GM19238 (cell line): ENCODE measurements around the gene CMIP.

Experiments
- DNase-seq: peaks from one replicate; pipeline ENCODE4 v3.0.0; 2011; ENCODE audit warnings: low spot score; ENCODE audit not compliant: insufficient read length

The CMIP gene

DNA sequence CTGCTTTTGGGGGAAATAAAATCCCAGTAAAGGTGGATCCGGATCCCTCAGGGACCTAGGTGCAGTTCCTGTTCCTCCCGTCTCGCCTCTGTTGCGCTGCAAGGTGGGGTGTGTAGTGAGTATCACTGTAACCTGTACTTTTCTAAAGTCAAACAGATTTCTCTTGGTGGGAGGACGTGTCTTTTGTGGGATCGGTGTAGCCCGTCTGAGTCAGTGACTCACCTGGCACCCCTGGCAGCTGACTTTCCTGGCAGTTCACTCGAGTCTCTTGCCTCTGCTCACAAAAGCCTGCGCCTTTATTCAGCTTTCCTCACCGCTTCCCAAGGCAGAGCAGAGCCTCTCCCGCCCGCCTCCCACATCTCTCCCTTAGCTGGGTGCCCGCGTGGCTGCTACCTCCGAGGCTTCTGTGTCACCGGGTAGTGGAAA is 85.7 kb downstream of the CMIP start:
- DNase-seq, result no peak

DNA sequence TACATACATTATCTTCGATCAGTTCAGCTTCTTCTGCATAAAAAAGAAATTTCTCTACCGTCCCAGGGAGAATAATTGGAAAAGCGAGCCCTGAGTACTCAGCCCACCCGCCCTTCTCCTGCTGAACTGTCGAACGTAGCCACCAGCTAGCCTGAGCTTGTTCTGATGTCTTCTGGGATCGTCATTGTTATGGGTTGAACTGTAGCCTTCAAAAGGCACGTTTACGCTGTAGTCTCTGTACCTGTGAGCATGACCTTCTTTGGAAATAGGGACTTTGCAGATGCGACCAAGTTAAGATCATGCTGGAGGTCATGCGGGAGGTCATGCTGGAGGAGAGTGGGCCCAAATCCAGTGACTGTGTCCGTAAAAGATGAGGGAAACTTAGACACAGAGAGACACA is 86.2 kb downstream of the CMIP start:
- no peak for DNase-seq

DNA sequence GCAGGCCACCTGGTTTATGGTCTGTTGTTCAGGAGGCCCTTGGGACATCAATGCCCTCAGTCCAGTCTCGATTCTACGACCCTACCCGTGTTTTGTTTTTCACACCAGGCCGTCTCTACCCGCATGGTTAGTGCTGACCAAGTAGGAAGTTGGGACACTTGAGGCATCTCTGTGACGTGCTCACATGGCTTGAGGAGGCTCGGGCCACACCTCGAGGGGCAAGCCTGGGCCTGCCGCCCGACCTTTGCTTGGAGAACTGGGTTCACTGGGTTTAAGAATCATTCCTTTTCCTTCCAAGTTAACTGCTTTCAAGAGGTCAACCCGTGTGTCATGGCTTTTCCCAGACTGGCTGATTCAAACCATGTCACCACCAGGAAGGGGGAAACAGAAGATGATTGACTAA is 86.8 kb downstream of the CMIP start:
- no peak for DNase-seq

DNA sequence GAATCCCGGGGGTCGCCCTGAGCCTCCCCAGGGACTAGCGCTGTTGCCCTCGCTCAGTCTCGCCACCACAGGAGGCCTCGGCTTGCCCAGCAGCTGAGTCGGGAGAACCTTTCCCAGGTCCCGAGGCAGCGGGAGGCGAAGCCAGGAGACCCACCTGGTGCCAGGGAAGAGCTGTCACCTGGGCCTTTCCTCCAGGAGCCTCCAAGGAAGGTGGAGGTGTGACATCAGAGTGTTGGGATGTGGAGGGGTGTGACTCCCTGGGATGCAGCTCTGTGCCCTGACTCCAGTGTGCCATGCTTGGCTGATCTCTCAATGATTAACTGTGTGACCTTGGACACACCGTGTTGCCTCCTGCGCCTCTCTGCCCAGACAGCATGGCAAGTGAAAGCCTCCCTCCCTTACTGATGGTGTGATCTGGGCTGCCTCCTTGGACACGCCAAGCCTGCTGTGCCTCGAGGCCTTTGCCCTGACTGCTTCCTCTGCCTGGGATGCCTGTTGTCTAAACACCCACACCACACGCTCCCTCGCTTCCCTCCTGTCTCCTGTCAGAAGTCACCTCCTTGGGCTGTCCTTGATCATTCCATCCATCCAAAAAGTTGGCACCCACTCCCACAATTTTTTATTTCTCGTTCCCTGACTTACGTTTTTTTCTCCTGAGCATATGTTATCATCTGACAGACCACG is 88.0 kb downstream of the CMIP start:
- DNase-seq, result no peak

DNA sequence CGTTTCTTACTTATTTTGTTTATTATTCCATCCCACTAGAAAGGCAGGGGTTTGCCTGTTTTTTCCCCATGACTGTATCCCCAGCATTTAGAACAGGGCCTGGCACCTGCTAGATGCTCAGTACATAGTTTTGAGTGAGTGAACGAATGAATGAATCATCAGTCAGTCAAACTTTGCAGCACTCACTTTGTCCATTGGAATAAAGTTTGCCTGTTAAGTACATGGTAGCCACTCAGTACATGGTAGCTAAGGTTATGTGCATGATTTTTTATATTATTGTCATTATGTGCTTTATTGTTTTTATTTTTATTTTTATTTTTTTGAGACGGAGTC is 88.5 kb downstream of the CMIP start:
- no peak for DNase-seq

DNA sequence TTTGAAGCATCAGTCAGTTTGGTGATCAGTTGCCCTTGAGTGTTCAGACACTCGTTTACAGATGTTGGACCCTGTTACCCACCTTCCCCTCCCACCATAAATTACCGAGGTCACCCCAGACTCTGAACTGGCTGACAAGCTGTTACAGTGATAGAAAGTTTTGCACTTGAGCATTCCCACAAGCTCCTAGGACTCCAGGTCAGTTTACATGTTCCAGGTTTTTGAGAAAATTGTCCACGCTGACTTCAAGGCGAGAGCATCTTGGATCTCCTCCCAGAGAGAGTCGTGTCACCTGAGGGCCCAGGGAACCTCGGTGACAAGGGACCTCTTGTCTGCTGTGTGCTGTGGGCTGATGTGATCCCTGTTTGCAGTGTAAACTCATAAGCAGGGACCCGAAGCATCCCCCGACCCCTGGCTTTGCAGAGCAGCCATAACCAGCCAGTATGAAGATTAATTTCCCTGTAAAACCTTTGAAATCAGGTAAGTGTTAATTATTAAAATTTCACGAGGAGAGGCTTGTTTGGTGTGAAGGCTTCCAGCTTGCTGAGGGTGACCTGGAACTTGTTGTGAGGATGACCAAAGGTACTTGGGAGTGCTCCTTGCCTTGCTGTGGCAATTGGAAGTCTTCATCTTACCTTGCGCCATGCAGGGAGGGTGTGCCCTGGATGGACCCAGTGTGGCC is 91.2 kb downstream of the CMIP start:
- DNase-seq, result no peak

DNA sequence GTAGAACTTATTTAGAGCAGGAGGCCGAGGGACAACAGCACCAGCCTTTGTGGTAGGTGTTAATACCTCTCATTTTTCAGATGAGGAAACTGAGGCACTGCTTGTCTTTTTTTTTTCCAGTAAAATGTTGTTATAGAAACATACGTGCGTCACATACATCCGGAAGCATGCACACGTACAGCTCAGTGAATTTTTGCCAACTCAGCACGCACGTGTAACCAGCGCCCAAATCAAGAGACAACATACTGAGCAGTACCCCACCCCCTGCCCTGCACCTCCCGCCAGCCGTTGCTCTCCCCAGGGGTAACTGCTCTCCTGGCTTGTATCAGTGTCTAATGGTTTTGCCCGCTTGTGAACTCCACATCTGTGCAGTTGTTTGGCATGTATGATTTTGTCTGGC is 92.0 kb downstream of the CMIP start:
- DNase-seq, result no peak

DNA sequence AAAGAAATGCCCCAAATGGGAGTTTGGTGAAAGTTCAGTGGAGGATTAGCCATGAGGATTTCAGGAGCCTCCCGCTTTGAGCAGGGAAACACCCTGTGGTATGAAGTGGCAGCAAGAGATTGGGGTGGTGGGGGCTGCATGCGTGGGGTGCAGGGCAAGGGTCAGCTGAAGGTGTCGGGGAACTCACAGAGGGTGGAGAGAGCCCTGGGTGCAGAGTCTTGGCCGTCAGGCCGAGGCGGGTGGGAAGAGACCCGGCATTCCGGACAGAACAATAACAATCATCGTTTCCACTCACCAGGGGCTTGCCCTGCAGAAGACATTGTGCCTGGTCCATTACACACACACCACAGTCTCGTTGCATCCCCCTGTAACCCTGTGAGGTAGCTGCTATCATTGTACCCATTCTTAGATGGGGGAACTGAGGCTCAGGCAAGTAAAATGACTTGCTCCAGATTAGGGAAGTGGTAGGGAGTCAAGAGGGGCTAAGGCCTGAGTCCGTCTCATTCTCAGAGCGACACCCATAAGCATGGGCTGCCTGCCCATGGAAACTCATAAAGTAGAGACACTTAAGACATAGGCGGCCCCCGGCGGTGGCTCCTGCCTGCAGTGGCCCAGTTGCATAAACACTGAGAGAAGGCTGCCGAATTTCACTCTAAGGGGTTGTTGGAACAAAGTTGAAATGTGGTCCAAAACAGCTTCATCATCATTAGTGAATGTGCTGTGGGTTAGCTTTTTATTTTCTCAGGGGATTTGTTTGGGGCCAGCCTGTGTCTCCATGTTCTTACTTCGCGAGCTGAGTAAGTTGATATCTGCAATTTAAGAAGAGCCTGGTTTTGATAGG is 93.3 kb downstream of the CMIP start:
- no peak for DNase-seq

DNA sequence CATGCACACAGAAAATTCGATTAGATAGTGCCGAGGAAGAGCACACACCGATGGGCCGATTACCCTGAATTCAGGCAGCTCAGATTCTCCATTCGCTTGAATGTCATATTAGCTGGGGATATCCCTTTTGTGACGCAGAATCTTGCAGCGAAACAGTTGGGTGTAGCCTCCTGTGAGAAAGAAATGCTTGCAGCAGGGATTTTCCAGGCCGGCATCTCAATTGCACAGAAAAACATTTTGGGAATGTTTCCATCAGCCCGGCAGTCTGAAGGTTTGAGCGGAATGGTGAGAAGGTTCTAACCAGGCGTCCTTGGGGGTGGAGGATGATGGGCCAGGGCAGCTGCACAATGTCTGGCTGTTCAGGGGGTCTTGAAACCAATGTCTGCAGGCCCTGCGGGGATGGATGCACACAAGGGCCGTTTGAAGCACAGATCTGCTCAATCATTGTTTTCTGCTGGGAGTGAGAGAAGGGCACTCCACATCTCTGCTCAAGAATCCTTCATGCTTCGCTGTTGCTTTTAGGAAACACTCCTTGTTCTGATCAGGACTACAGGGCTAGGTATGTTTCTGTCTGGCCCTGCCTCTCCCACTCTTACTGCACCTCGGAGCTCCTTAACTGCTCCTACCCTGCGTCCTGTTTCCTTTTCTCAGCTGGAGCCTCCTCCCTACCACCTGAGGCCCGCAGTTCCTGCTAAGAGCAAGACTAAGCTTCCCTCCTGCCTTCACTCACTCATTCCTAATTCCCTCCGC is 94.6 kb downstream of the CMIP start:
- DNase-seq, result no peak

DNA sequence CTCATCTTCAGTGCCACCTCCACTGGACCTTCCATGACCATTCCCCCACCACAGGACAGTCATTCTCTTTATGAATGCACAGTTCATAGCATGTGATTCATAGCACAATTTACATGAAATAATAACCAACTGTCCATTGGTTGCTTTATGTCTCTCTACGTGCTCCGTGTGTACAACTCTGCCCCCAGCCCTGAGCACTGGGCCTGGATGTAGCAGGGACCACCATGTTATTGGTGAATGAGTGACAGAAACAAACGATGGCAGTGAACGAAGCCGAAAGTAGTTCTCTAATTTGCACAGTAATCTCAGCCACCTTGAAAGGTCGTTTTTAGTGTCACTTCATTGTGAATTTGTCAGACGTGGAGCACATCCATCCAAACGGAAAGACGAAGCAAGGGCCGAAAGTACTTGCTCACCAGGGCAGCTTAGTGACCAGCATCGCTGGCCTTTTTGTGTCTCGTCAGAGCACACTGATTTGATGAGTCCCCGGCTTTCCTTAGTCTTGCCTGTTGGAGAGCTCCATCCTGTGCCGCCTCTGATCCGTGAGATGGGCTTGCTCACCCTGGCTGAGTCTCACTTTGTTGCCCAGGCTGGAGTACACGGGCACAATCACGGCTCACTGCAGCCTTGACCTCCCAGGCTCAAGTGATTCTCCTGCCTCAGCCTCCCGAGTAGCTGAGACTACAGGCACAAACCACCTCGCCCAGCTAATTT is 95.3 kb downstream of the CMIP start:
- DNase-seq, result no peak

DNA sequence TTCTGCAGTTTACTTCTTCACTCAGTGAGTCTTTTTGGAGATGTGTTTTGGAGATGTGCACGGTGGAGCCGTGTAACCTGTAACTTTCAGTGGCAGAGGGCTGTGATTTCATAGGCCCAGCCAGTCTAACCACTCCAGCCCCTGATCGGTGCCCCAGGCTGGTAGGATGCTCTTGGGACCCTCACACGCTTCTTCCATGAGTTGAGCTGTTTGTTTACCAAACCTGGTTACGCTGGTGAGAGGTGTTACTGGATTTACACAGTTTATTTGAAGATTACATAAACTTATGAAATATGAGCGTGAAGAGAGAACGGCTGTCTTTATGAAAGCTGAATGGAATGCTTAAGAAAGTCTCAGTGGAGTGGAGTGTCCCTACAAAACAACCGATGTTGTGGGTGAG is 96.7 kb downstream of the CMIP start:
- no peak for DNase-seq

DNA sequence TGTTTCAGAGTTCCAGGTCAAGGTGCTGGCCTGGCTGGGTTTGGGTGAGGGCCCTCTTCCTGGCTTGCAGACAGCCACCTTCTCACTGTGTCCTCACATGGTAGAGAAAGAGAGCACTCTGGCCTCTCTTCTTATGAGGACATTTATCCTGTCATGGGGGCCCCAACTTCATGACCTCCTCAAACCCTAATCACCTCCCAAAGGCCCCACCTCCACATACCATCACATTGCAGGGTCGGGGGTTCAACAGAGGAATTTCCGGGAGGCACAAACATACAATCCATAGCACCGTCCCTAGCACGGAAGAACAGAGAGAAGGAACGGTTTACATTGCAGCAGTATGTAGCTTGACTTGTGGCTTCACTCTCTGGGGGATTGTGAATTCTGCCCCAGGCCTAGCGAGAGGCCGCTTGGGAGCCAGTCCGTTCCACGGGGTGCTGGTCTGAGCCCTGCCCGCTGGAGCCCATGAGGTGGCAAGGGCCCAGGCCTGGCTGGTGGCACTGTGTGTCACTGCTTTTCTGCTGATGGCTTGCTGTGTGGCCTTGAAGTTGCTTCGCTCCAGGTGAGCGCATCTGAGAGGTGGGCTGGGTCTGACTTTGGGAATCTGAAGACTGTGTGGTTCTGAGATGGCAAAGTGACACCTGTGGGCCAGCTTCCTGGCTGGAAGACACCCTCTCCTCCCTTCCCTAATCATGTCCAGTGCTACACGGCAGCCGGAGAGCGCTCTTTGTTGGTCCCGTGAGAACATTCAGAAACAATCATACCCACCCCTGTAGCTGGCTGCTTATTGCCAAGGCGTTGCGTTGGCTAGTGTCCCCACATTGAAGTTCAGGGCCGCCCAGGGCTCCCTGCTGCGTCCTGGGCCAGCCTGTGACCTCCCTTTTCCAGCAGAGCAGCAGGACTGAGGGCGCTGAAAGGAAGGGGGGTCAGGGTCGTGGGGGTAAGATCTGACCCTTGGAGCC is 98.3 kb downstream of the CMIP start:
- no peak for DNase-seq

DNA sequence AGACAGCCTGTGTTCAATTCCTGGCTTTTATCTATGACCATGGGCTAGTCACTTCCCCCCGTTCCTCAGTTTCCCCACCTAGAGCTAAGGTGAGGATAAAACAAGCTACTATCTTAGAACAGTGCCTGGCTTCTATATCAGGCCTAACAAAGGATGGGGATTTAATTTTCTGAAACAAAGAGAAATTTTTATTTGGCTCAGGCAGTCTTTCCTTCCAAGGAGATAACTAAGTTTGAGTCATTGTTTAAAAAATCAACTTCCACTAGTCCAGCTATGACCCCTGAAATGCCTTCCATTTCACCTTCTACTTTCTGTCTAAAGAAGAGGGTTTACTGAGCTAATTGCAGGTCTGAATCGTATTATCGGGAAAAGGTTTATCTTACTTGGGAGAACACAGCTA is 99.0 kb downstream of the CMIP start:
- no peak for DNase-seq

DNA sequence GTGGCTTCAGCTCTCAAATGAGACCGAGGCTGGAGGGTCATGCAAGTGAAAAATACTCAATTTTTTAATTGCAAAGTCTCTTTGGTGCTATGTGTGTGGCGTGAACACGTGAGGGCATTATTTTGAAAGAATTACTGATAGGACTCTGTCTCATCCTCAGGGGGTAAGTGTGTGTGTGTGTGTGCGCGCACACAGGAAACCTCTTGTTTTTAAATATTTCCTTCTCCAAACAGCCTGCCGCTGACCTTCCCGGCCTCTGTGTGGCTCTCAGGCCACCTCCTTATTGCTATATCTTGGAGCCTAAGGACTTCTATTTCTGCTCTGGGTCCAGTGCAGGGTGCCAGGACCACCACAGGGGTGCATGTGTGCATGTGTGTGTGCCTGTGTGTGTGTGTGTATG is 99.7 kb downstream of the CMIP start:
- no peak for DNase-seq

DNA sequence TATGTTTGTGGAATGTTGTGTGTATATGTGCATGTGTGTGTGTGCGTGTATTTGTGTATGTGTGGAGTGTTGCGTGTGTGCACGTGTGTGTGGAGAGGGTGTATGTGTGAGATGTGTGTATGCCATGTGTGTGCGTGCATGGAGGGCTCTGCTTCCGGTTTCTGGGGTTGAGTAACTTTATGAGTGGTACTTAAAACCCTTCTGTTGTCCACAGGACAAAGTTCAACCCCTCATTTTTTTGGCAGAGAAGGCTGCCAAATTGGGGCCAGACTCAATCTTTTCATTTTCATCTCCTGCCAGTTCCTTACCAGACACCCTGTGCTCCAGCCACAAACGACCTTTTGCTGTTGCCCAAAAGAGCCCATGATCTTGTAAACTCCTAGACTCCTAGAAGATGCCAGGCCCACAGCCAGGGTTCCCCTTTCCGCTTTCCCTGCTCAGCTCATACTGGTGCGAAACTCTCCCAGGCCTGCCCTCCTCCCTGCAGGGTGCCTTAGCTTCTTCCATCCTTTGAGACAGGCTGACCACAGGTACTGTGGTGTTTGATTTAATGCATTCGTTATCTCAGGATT is 100.2 kb downstream of the CMIP start:
- DNase-seq, result no peak

DNA sequence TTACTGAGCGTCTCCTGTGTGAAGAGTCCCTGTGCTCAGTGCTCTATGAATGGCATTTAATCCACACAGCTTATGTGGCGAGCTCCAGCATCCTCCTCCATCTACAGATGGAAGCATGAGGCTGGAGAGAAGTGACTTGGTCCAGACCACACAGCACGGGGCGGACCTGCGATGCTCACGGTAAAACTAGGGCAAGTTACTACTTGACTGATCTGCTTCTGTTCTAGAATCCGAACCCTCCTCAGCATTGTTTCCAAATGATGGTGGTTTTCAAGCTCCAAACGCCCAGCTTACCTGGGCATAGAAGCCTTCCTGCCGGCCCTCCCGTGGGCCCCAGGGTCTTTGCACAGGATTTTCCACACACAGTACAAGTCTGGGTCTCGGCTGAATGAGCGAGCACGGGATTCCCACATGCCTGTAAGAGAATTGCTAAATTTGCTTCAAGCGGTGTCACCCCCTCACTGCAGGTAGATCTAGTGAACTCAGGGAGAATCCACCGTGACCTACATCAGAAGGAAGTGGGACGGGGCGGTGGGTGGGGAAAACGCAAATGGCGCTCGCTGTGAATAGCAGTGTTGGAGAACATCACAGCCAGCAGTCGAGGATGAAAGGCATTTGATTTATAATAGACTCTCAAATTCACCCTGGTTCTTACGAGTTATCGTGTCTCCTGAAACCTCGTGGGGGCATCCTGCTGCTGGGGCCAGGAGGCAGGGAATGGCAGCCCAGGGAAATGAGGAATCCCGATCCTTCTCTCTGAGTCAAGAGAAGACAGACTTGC is 101.1 kb downstream of the CMIP start:
- DNase-seq, result no peak

DNA sequence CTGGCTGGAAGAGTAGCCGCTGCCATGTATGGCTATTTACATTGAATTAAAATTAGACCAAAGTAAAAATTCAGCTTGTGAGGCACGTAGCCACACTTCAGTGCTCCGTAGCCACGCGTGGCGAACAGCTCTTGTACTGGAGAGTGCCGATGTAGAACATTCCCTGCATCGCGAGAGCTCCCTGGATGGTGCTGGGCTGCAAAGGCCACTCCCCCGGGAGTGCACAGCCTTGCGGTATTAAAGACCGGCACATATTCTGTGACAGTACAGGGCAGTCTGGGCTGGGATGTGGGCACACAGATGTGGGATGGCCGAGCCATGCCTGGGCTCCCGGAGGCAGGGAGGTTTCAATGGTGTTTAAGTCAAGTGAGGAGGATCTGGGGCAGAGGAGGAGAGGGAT is 102.2 kb downstream of the CMIP start:
- no peak for DNase-seq

DNA sequence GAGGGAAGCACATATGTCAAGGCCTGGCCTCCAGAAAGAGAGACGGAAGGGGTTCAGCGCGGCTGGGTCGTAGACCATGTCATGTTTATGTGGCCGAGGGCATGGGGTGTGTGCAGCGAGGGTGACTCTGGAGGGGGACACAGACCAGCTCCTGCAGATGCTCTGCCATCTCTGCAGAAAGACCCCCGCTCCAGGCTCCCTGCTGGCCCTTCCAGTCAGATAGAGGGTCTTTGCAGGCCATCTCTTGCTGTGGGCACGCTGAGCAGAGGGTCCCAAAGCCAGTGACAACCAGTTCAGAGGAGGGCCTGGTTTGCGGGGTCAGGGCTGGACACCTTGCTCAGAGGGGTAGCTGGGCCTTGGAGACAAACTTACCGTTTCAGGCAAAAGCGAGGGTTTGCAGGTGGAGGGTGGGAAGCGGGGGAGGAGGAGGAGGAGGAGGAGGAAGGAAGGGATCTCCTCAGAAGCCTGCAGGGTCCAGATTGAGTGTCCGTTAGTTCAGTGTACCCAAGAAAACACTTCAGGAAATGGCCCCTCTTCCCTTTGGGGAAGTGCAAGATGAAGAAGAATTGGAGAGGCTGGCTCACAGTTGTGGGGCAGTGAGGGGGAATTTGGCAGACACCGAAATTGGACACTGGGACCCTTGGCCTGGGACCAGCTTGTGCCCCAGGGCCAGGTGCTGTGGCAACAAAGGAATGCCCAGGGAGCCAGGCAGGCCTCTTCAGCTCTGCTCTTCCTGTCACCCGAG is 102.8 kb downstream of the CMIP start:
- DNase-seq, result no peak

DNA sequence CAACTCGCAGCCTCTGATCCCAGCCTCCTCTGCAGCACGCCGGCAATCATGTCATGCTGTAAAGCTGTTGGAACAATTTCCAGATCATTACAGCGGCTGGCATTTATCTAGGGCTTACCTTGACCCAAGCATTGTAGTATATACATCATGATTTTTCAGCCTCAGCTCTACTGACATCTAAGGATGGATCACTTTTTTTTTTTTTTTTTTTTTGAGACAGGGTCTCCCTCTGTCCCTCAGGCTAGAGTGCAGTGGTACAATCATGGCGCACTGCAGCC is 103.3 kb downstream of the CMIP start:
- DNase-seq, result no peak
